Measurements from ENCODE around the gene ADPRHL1.

ADPRHL1 gene

GRCh38 chr13:113365583-113365970 lies 87.7 kb downstream of the ADPRHL1 start:
- no peak for DNase-seq

- DNase-seq, result no peak
Observed at GRCh38 chr13:113364901-113365582, 88.2 kb downstream of the ADPRHL1 start.

GRCh38 chr13:113364311-113364889 lies 88.9 kb downstream of the ADPRHL1 start:
- DNase-seq, result no peak

GRCh38 chr13:113361406-113361805 lies 91.9 kb downstream of the ADPRHL1 start:
- DNase-seq, result no peak

- no peak for DNase-seq
Observed at GRCh38 chr13:113360446-113360845, 92.8 kb downstream of the ADPRHL1 start.

GRCh38 chr13:113359571-113359970 lies 93.7 kb downstream of the ADPRHL1 start:
- DNase-seq, result no peak

- DNase-seq, result no peak
Observed at GRCh38 chr13:113358653-113359190, 94.6 kb downstream of the ADPRHL1 start.

GRCh38 chr13:113357529-113357928 lies 95.8 kb downstream of the ADPRHL1 start:
- DNase-seq, result no peak

GRCh38 chr13:113356596-113356995 lies 96.7 kb downstream of the ADPRHL1 start:
- DNase-seq, result no peak

GRCh38 chr13:113355621-113356020 lies 97.7 kb downstream of the ADPRHL1 start:
- no peak for DNase-seq

- DNase-seq, result no peak
Observed at GRCh38 chr13:113354831-113355610, 98.3 kb downstream of the ADPRHL1 start.

GRCh38 chr13:113353254-113353653 lies 100.0 kb downstream of the ADPRHL1 start:
- DNase-seq, result no peak

- DNase-seq, result no peak
Observed at GRCh38 chr13:113351514-113352026, 101.7 kb downstream of the ADPRHL1 start.

- DNase-seq, result no peak
Observed at GRCh38 chr13:113350938-113351335, 102.4 kb downstream of the ADPRHL1 start.

- no peak for DNase-seq
Observed at GRCh38 chr13:113350065-113350937, 103.0 kb downstream of the ADPRHL1 start.

Measured in cerebellar nuclear complex (tissue), 1 donor.